HG02798 (cell line): ENCODE results near the gene ITPR2.
"Not testable (repeated sequence)": the region's sequence is repeated elsewhere in the genome, so short reads cannot be mapped to it uniquely, and the experiment has no call there.

Source experiments
- ATAC-seq: cut with Tn5 transposase; IDR thresholded peaks from one replicate; pipeline ENCODE4 v1.9.1; 2021; ENCODE audit warnings: mild to moderate bottlenecking; ENCODE audit not compliant: unreplicated experiment, poor library complexity

The ITPR2 gene

DNA sequence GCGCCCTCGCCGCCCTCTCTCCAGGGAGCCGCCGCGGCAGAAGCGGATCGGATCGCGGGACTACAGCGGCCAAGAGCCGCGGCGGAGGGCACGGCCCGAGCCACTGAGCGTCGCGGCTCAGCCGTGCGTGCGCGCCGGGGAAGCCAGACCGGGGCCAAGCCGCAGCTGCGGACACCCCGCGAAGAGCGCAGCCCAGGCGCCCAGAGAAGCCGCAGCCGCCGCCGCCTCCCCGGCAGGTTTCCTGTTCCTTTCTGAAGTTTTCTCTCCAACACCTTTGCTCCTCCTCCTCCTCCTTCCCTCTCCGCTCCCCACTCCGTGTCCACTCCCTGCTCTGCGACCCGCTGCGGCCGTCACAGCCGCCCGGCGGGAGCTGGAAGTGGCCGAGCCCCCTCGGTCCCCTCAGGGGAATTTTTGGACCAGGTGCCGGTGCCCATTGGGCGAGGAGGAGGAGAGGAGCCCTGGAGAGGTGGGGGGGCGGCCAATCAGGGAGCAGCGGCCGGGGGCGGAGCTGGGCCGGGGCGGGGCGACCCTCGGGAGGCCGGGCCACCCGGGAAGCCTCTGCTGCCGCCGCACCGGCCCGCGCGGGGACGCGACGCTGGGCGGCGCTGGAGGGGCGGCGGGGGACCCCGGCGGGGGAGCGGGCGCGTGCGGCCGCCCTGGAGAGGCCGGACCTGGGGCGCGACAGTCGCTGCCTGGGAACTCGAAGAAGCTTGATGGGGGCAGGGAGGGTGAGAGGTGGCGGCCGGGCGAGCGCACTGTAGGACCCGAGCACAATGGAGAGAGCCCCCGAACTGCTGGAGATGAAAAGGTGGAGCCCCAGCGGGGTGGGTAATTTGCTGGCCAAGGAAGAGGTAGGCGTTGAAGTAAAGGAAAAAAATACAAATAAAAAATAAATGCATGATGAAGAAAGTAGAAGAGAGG, at the start of gene ITPR2:
ITPR2 (minus strand) TSS at position 373 of the 921 bp plus-strand sequence. CDS start 413 bp downstream, outside the sequence.
- peak; percentile 80 for ATAC-seq

DNA sequence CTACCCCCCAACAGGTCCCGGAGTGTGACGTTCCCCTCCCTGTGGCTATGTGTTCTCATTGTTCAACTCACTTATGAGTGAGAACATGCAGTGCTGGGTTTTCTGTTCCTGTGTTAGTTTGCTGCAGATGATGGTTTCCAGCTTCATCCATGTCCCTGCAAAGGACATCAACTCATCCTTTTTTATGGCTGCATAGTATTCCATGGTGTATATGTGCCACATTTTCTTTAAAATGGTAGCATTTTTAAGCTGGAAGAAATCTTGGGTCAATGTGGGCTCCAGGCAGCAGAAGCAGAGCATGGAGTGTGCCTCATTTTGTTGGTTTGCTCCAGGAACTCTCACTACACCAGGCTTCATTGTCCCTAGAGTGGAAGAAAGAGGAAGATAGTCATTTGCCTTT, 47.6 kb upstream of the ITPR2 start:
- ATAC-seq: no peak

DNA sequence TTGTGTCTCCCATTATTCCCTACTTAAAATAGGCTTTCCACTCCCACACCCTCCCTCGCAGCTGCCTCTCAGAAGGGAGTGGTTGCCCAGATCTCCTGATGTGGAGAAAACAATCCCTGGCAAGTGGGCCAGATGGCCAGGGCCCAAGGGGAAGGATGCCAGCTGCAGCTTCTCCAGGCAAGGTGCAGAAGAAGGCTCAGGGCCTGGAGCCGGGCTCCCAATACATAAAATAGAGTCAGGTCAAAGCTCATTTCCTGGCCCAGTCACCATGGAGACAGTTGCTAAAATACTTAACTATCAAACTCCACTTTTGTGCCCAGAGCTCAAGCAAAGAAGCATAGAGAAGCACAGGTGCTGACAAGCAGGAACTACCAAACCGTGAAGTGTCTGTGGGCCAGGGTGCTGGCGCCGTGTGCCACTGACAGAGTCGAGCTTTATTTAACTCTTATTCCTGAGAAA, 45.7 kb upstream of the ITPR2 start:
- ATAC-seq: peak; percentile 63

DNA sequence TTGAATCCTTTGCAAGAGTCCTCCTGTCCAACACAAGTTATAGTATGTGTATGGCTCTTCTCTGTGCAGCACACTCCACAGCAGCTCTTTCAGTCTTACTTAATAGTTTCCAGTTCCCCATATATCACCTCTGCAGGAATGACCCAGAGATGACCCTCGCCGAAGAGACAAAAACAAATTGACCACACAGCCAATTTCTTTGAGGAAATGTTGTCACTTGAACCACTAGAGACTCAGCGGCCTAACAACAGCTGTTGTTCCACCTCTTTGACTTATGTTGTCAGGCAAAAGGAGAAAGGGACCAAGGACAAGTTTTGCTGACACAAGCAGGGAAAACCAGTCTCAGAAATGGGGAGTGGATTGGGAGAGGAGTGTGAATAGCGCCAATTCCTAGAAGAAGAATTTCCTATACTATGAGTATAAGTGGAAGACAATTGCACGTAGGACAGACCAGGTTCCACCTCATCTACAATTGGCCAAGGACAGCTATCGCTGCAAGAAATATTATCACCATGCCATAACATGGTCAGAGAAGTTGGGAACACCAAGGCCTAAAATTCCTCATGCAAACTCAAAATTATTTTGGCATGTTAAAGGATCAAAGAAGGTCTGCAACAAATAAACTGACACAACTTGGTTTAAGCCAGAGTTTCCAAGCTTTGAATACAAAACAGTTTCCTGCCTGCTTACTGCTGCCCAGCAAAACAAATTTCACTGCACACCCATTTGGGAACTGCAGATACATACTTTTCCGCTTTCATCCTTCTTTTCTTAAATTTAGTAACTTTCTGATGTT, 41.7 kb upstream of the ITPR2 start:
- peak; percentile 64 for ATAC-seq

DNA sequence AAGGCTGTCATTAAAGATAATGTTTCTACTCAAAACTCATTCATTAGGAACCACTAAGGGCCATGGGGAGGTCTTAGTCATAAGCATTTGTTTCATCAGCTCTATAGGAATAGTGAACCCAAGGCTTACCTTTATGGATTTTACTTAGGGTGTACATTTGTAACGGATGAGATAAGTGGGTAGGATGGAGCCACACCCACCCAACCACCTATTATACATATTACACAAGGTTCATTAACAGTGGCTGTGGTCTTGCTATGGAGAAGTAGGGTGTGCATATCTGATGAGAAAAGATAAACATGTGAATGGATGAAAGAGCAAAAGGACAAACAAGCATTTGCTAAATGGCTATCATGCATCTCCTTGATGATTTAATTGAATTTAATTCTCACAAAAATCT, 39.6 kb upstream of the ITPR2 start:
- ATAC-seq: no peak

DNA sequence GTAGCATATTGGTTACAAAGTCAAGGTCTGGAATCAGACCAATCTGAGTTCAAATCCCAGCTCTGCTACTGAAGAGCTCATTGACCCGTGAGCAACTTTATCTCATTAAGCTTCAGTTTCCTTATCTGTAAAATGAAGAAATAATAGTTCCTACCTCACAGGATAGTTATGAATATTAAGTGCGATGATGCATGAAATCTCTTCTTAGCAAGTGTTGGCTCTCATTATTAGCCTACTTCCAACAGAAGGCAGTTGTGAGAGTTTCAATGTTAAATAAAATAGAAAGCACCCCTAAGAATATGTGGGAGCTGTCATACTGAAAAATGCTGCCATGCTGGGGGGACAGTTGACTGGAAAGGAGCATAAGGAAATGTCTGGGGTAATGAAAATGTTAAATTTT, 39.0 kb upstream of the ITPR2 start:
- ATAC-seq: no peak

DNA sequence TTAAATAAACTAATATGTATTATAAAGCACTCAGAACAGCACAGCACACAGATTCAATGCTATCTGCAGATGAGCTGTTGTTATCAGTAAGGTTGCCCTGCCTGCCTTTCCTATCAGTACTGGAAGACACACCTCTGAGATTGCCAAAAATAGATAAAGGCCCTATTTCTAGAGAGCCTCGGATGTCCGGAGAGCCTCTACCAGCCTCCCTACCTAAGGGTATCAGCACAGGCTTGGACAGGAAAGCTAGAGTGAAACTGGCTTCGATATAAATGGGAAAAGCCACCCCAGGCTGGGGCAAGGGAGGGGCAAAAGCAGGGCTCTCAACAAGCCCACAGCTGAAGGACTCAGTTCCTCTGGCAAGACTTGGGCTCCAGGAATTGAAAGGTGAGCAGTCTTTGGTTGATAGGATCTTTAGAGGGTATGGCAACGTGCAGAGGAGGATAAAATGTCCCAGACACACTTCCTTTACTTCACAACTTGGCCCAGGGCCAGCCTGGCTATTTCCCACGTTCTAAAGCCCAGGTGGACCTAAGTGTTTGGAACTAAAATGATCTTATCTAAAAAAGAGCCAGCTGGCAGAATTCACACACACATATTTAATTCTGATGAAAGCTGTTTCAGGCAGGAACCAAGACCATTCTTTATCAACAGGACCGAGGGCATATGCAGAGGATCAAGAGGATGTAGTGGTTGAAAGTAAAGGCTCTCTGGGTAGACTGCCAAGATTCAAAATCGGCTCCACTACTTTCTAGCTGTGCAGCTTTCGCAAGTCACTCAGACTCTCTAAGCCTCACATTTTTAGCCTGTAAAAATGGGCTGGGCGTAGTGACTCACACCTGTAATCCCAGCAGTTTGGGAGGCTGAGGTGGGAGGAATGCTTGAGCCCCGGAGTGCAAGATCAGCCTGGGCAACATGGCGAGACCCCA, 37.8 kb upstream of the ITPR2 start:
- ATAC-seq: peak; percentile 32

DNA sequence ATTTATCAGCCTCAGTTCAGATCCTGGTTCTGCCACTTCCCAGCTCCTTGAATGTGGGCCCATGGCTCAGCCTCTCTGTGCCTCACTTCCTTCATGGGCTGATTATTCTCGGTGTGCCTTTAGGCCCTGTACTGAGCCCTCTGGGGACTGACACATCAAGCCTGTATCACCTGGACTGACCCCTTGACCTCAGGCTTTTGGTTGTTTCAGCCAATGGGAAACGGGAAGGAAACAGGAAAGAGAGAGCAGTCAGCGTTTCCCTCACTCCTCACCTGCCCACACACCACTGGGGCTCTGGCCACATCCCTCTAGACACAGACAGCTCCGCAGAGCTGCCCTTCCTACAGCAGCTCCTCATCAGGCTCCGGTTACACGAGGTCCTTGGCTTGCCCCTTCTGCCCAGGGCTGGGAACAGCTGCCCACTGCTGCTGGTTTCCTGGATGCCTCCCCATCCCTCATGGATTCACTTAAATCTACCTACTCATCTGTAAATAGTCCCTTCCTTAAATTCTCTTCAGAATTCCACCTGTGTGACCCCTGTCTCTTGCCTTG, 37.0 kb upstream of the ITPR2 start:
- no peak for ATAC-seq

DNA sequence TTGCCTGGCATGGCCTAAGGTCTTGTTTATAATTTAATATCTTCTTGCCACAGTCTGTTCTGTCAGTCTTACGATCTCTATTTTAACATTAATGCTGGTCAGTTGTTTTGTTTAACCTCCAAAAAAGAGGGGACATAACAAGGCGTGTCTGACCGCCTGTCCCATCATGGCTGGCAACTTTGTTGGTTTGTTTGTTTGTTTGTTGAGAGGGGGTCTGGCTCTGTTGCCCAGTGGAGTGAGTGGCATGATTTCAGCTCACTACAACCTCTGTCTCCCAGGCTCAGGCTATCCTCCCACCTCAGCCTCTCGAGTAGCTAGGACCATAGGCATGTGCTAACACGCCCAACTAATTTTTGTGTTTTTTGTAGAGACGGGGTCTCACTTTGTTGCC, 36.1 kb upstream of the ITPR2 start:
- no peak for ATAC-seq

DNA sequence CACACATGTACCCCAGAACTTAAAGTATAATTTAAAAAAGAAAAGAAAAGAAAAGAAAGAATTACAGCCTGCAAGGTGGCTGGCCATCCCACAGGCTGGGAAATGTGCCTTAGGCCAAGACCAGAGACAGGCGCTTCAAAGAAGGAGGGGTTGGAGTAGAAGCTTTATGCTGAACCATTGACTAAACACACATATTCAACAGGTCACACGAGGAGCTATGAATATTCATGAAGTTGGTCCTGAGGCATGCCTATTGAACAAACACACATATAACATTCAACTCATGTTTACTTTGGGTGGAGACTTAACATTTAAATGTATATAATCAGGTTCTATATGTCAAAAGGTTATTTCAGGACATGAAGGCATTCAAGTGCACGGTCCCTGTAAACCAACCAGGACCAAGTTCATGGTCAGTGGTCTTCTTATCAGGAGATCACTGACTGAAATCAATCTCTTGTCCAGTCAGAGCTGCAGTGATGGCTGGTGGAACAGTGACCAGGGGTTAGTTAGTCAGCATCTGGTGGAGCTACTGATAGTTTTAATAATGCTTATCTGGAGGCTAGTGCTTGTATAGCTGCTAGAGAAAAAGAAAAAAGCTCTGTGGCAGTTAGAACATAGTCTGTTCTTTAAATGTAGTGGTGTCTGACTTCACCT, 35.6 kb upstream of the ITPR2 start:
- no peak for ATAC-seq

DNA sequence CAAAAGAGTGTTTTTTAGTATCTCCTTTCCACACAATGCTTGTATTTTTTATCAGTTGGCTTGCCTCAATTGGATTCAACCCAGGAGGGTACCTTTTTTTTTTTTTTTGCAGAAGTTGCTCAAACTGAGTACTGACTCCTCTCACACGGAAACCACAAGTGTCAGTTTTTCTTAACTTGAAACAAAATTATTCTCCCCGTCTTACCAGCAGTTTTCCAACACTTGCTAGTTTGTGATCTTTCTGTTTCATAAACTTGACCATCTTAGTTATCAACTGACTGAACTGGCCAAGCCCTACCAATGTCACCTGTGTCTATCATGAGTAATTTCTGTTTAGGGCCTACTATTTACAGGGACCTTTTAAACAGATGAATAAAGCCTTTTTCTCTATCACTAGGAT, 34.1 kb upstream of the ITPR2 start:
- peak; percentile 79 for ATAC-seq

DNA sequence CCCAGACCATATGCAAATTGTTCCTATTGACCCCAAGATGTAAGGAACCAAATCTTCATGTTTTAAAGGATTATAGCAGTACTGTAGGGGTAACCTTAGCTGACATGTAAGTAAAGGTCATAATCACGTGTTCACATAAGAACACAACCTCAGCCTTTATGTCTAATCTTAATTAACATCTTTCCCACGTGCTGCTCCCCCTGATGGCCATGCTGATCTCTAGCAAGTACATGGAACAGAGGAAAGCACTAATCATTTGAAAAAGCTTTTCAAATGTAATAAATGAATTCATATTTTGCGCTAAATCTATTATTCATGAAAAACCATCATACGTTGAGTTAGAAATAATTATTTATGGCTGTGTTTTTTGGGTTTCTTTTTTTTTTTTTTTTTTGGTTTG, 30.5 kb upstream of the ITPR2 start:
- no peak for ATAC-seq

DNA sequence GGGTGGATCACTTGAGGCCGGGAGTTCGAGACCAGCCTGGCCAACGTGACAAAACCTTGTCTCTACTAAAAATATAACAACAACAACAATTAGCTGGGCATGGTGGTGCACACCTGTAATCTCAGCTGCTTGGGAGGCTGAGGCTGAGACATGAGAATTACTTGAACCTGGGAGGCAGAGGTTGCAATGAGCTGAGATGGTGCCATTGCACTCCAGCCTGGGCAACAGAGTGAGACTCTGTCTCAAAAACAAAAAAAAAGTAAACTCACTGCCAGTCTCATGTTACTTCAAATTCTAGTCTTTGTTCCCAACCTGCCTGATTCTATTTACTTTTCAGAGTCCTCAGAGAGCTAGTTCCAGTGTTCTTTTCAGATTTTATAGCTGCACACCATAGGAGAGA, 29.8 kb upstream of the ITPR2 start:
- not testable (repeated sequence) for ATAC-seq

DNA sequence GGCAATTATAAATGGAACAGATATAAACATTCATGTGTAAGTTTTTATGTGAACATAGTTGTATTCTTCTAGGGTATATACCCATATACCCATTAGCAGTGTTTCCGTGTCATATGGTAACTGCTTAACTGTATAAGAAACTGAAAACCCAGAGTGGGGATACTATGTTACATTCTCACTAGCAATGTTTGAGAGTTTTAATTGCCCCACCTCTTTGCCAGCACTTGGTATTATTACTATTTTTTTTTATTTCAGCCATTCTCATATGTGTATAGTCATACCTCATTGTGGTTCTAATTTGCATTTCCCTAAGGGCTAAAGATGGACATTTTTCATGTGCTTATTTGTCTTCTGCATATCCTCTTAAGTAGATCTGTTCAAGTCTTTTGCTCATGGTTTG, 28.7 kb upstream of the ITPR2 start:
- no peak for ATAC-seq

DNA sequence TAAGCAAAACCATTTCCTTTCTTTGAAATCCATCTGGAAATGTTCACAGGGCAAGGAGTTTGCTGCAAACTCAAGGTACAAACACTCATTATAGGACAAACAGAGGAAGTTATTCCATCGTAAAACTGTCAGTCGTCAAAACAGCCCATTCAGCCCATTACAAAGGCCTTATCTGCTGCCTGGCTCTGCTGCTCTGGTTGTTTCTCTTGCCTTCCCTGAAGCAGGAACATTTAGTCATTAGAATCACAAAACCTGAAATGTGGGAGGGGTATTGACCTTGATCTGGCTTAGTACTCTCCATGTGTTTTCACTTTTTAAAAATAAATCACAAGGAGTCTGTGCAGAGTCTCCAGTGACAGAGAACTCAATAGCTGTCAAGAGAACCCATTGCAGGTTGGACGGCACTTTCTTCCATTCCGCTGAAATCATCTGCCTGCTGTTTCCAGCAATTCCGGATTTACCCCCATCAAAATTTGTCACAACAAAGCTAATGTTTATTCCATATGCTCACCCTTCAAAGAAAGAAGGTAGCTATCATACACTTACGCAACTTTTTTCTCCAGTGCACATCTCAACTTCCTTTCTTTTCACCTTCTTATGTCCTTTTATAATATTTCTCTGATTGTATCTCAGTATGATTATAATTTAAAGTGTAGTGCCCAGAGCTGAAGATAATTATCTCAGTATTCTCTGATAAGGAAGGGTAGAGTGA, 24.6 kb upstream of the ITPR2 start:
- no peak for ATAC-seq

DNA sequence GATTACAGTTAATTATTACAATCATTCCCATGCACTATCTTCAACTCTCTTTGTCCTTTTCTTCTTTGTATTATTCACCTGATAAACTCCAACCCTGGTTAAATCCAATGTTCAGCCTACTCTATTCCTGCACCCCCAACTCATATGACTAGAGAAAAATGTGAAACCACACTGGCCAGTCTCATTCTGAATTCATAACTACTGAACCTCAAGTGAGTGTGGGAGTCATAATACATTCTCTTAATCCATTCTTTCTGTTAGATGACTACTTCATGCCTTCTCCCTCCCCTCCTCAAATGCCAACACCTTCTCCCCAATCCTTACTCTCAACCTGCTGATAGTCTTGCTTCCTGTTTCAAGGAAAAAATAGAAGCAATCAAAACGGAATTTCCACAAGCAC, 22.3 kb upstream of the ITPR2 start:
- no peak for ATAC-seq

DNA sequence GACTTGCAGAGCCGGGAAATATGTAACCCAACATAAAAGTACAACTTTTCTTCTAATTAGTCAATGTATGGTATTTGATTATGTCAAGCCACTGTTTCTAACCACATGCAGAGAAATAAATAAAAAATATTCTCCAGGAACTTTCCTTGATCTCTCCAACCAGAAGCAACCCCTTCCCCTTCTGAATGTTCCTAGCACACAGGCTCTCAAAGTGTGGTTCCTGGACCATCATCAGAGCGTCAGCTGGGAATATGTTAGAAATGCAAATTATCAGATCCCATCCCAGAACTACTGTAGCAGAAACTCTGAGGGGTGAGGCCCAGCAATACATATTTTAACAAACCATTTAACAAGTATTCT, 21.0 kb upstream of the ITPR2 start:
- no peak for ATAC-seq

DNA sequence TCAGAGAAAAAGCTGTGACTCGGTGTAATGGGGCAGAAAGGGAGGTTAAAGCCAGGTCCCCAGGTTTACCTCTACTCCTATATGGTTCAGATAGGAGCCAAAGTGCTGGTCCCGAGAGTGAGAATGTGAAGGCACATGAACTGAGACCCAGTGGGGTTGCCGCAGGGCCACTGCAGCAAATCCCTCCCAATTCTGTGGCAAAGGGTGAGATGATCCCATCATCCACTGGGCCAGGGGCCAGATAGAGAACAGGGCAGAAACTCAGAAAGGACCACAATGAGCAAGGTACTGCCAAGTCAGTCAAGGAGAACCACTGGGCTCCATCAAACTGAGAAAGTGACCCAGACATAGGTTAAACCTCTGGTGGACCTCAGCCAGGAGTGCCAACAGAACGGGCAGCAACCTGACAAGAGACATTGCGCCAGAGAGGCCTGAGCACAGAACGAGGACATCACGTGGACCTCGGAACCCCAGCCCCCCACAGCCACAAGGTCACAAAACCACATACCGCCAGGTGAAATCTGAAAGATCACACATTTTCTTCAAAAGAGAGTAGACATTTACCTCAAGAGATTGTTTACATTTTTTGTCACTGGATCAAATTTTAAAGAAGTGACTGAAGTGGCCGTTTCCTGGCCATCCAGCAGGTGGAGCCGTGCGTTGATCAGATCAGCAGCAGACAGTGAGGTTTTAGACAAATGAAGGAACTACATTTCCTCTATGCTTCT, 20.5 kb upstream of the ITPR2 start:
- ATAC-seq: peak; percentile 90
